Testis (tissue), 3 donors: ENCODE results near the gene RSRC2. TPM values are rescaled to one million over a fixed set of nuclear protein-coding genes. Genes with fewer than 3 reads are reported as not detected.

Source experiments
- DNase-seq: peaks from one replicate; pipeline ENCODE4 v3.0.0-alpha.2; 2019
- H3K27ac ChIP-seq, 2 donors: fragments of 200-600 bp; sonication (generic); one replicate each; pipeline ENCODE4 v1.5.1; 2019
- H3K27me3 ChIP-seq: fragments of 200-600 bp; sonication (generic); one replicate; pipeline ENCODE4 v1.5.1; 2019
- H3K36me3 ChIP-seq: fragments of 200-600 bp; sonication (generic); one replicate; pipeline ENCODE4 v1.5.1; 2017; ENCODE audit warnings: low read depth; ENCODE audit errors: missing control alignments
- H3K4me1 ChIP-seq: fragments of 200-600 bp; sonication (generic); one replicate; pipeline ENCODE4 v1.5.1; 2019
- H3K4me3 ChIP-seq, 2 donors: fragments of 200-600 bp; sonication (generic); one replicate each; pipeline ENCODE4 v1.5.1; 2017 to 2019
- H3K9me3 ChIP-seq: fragments of 200-600 bp; sonication (generic); one replicate; pipeline ENCODE4 v1.5.1; 2017
- CTCF ChIP-seq, 3 experiments: fragments of 450-650 bp in 2 of 3; fragments of 200-600 bp in 1 of 3; sonication (generic) in 1 of 3; IDR thresholded peaks; one replicate each; pipeline ENCODE4 v1.5.1; 2016 to 2019; ENCODE audit warnings: antibody characterized with exemption in 3 of 3, mild to moderate bottlenecking in 2 of 3, moderate library complexity in 1 of 3
- POLR2A ChIP-seq: fragments of 450-650 bp; IDR thresholded peaks from one replicate; pipeline ENCODE4 v1.6.1; 2017; ENCODE audit warnings: antibody characterized with exemption, mild to moderate bottlenecking, moderate library complexity
- WGBS, 2 donors: methylation state at CpG; one replicate each; pipeline ENCODE4 v1.1.5; 2018; 5-methylcytosine and 5-hydroxymethylcytosine counted together
- intact Hi-C: fragments of 100-400 bp; cut with DNase I; formaldehyde crosslinking; loops from one replicate; pipeline ENCODE4 v1.15.1; 2023; ENCODE audit warnings: low total_unique reads
- polyA plus RNA-seq: library from polyadenylated mRNA; stranded (reverse); fragments of 350-450 nt; fragmentation: Illumina TruSeq; extraction: RNeasy Lipid Tissue Mini Kit (QIAGEN cat#74804); gene quantifications from one replicate; pipeline ENCODE4 v1.2.3, GENCODE V29; 2014; ENCODE audit warnings: low read depth, low replicate concordance; ENCODE audit not compliant: insufficient read depth
- total RNA-seq, 2 donors: library from RNA; depleted of rRNA; stranded (reverse); fragments of >200 nt; gene quantifications; one replicate each; pipeline ENCODE4 v1.2.3, GENCODE V29; 2016

The RSRC2 gene
- total and polyA plus RNA-seq, 3 donors from 2014 or later, result 50.7 to 133 (median 93.1) TPM

- intact Hi-C loops, result no loop called here
- H3K4me1 ChIP-seq, result peaks cover 17% of the 10 kb centered on the region
Observed at GRCh38 chr12:122519418-122519817, 7.3 kb downstream of the RSRC2 start.

GRCh38 chr12:122518908-122519307, 7.8 kb downstream of the RSRC2 start:
- intact Hi-C loops, result no loop called here
- Histone ChIP-seq H3K27me3 (no peaks in the 10 kb centered on the region), H3K4me1 (peaks cover 14% of the 10 kb centered on the region), H3K4me3 (no peak overlapping the region), H3K9me3 (no peaks in the 10 kb centered on the region), H3K27ac (no peak overlapping the region), H3K36me3 (no peaks in the 10 kb centered on the region)
- DNase-seq, result no peak
- TF ChIP-seq POLR2A, result no peak
- no peak for TF ChIP-seq CTCF (IDR thresholded peaks at IDR 0.05)
- 68 to 83% methylated on average over 1 of the region's 1 CpG for WGBS, 2 donors

More at GRCh38 chr12:122519418-122519817, 7.3 kb downstream of the RSRC2 start:
- Histone ChIP-seq H3K36me3 (no peaks in the 10 kb centered on the region), H3K9me3 (no peaks in the 10 kb centered on the region), H3K4me3 (no peak overlapping the region), H3K27ac (no peak overlapping the region), H3K27me3 (no peaks in the 10 kb centered on the region)
- DNase-seq, result no peak
- WGBS, 2 donors, result 81 to 86% methylated on average over 1 of the region's 1 CpG
- no peak for TF ChIP-seq CTCF (IDR thresholded peaks at IDR 0.05)
- TF ChIP-seq POLR2A, result no peak

GRCh38 chr12:122517877-122518276, 8.9 kb downstream of the RSRC2 start:
- 44 to 54% methylated on average over 5 of the region's 5 CpGs for WGBS, 2 donors
- intact Hi-C loops, result no loop called here
- Histone ChIP-seq H3K4me1 (peaks cover 8% of the 10 kb centered on the region), H3K27me3 (no peaks in the 10 kb centered on the region), H3K36me3 (no peaks in the 10 kb centered on the region), H3K27ac (no peak overlapping the region), H3K9me3 (no peaks in the 10 kb centered on the region), H3K4me3 (no peak overlapping the region)
- DNase-seq, result no peak
- TF ChIP-seq POLR2A (no peak), CTCF (IDR thresholded peaks at IDR 0.05) (no peak)

- Histone ChIP-seq H3K9me3 (no peaks in the 10 kb centered on the region), H3K27ac (no peak overlapping the region), H3K36me3 (no peaks in the 10 kb centered on the region), H3K4me3 (no peak overlapping the region), H3K4me1 (no peaks in the 10 kb centered on the region), H3K27me3 (no peaks in the 10 kb centered on the region)
- DNase-seq, result no peak
- no peak for TF ChIP-seq CTCF (IDR thresholded peaks at IDR 0.05)
- TF ChIP-seq POLR2A, result no peak
- WGBS, 2 donors, result 91 to 92% methylated on average over 13 of the region's 13 CpGs
- intact Hi-C loops, result no loop called here
Observed at GRCh38 chr12:122516544-122517361, 10.0 kb downstream of the RSRC2 start.

- Histone ChIP-seq H3K4me3 (no peak overlapping the region), H3K9me3 (no peaks in the 10 kb centered on the region), H3K4me1 (no peaks in the 10 kb centered on the region), H3K27me3 (no peaks in the 10 kb centered on the region), H3K36me3 (no peaks in the 10 kb centered on the region), H3K27ac (no peak overlapping the region)
- intact Hi-C loops, result no loop called here
- 91 to 95% methylated on average over 2 of the region's 2 CpGs for WGBS, 2 donors
- DNase-seq, result no peak
- TF ChIP-seq CTCF (IDR thresholded peaks at IDR 0.05), result no peak
- no peak for TF ChIP-seq POLR2A
Observed at GRCh38 chr12:122515275-122515674, 11.5 kb downstream of the RSRC2 start.
